H9 (cell line): ENCODE measurements around the gene IMMP2L. TPM values are rescaled to one million over a fixed set of nuclear protein-coding genes. Genes with fewer than 3 reads are reported as not detected.

Experiments used
- DNase-seq: peaks from one replicate; pipeline ENCODE4 v3.0.0-alpha.2; 2017
- H2AFZ ChIP-seq: one replicate; pipeline ENCODE4 v1.6.1; 2013; ENCODE audit warnings: mild to moderate bottlenecking, low read length, control low read depth, moderate library complexity
- H2AK5ac ChIP-seq: 2 replicates; pipeline ENCODE4 v1.6.1; 2013; ENCODE audit warnings: low read length, control low read depth, mixed read lengths; ENCODE audit not compliant: insufficient read length
- H2BK120ac ChIP-seq: one replicate; pipeline ENCODE4 v1.6.1; 2013; ENCODE audit warnings: low read depth, mild to moderate bottlenecking, low read length, control low read depth, inconsistent platforms; ENCODE audit not compliant: poor library complexity, severe bottlenecking
- H2BK12ac ChIP-seq: 2 replicates; pipeline ENCODE4 v1.6.1; 2013; ENCODE audit warnings: low read length, control low read depth, mixed read lengths, low read depth; ENCODE audit not compliant: insufficient read length
- H2BK15ac ChIP-seq: 2 replicates; pipeline ENCODE4 v1.6.1; 2013; ENCODE audit warnings: low read depth, low read length, control low read depth
- H2BK20ac ChIP-seq: one replicate; pipeline ENCODE4 v1.6.1; 2013; ENCODE audit warnings: low read depth, mild to moderate bottlenecking, low read length, control low read depth, inconsistent platforms; ENCODE audit not compliant: poor library complexity, severe bottlenecking
- H2BK5ac ChIP-seq: 2 replicates; pipeline ENCODE4 v1.6.1; 2013; ENCODE audit warnings: low read length, control low read depth, mixed read lengths; ENCODE audit not compliant: insufficient read length
- H3K14ac ChIP-seq: 2 replicates; pipeline ENCODE4 v1.6.1; 2013; ENCODE audit warnings: low read length, control low read depth; ENCODE audit not compliant: insufficient read depth
- H3K18ac ChIP-seq: 2 replicates; pipeline ENCODE4 v1.6.1; 2013; ENCODE audit warnings: low read depth, mild to moderate bottlenecking, mixed read lengths, low read length, control low read depth; ENCODE audit not compliant: insufficient read length
- H3K23ac ChIP-seq: 2 replicates; pipeline ENCODE4 v1.6.1; 2013; ENCODE audit warnings: low read length, control low read depth, mixed read lengths, low read depth; ENCODE audit not compliant: insufficient read length
- H3K23me2 ChIP-seq: 2 replicates; pipeline ENCODE4 v1.6.1; 2013; ENCODE audit warnings: low read depth, mild to moderate bottlenecking, mixed read lengths, low read length, control low read depth; ENCODE audit not compliant: insufficient read length, poor library complexity, severe bottlenecking
- H3K27ac ChIP-seq: 2 replicates; pipeline ENCODE4 v1.5.1; 2013; ENCODE audit warnings: low read length, control low read depth, mixed read lengths, low read depth; ENCODE audit not compliant: insufficient read length
- H3K27me3 ChIP-seq: 2 replicates; pipeline ENCODE4 v1.6.1; 2013; ENCODE audit warnings: low read length, control low read depth, inconsistent platforms; ENCODE audit not compliant: insufficient read depth
- H3K4ac ChIP-seq: 2 replicates; pipeline ENCODE4 v1.6.1; 2013; ENCODE audit warnings: low read depth, mild to moderate bottlenecking, control low read depth, inconsistent platforms, low read length, moderate library complexity
- H3K4me1 ChIP-seq: 2 replicates; pipeline ENCODE4 v1.6.1; 2013; ENCODE audit warnings: low read length, control low read depth, inconsistent platforms; ENCODE audit not compliant: insufficient read depth
- H3K4me2 ChIP-seq: 2 replicates; pipeline ENCODE4 v1.6.1; 2013; ENCODE audit warnings: low read length, control low read depth, mixed read lengths; ENCODE audit not compliant: insufficient read length, insufficient read depth
- H3K56ac ChIP-seq: 2 replicates; pipeline ENCODE4 v1.6.1; 2013; ENCODE audit warnings: low read depth, mild to moderate bottlenecking, mixed read lengths, low read length, control low read depth; ENCODE audit not compliant: insufficient read length
- H3K79me1 ChIP-seq: 2 replicates; pipeline ENCODE4 v1.6.1; 2013; ENCODE audit warnings: low read depth, mild to moderate bottlenecking, moderate library complexity, low read length, control low read depth, inconsistent platforms; ENCODE audit not compliant: insufficient read depth, poor library complexity, severe bottlenecking
- H3K79me2 ChIP-seq: 2 replicates; pipeline ENCODE4 v1.6.1; 2013; ENCODE audit warnings: low read length, control low read depth, inconsistent platforms; ENCODE audit not compliant: insufficient read depth
- H3K9ac ChIP-seq: 2 replicates; pipeline ENCODE4 v1.6.1; 2013; ENCODE audit warnings: low read length, control low read depth, mixed read lengths; ENCODE audit not compliant: insufficient read length; ENCODE audit errors: extremely low read depth
- H3K9me3 ChIP-seq: one replicate; pipeline ENCODE4 v1.6.1; 2013; ENCODE audit warnings: low read depth, low read length, inconsistent platforms; ENCODE audit not compliant: control insufficient read depth
- H3T11ph ChIP-seq: one replicate; pipeline ENCODE4 v1.6.1; 2013; ENCODE audit warnings: mild to moderate bottlenecking, low read length, control low read depth, inconsistent platforms
- H4K20me1 ChIP-seq: one replicate; pipeline ENCODE4 v1.6.1; 2013; ENCODE audit not compliant: control insufficient read depth, insufficient read length, insufficient read depth
- H4K5ac ChIP-seq: 2 replicates; pipeline ENCODE4 v1.6.1; 2013; ENCODE audit warnings: low read depth, mild to moderate bottlenecking, mixed read lengths, low read length, control low read depth; ENCODE audit not compliant: insufficient read length
- H4K8ac ChIP-seq: replicated peaks from 2 replicates; pipeline ENCODE4 v1.6.1; 2013; ENCODE audit warnings: low read length, control low read depth, mixed read lengths, low read depth; ENCODE audit not compliant: insufficient read length
- H4K91ac ChIP-seq: 2 replicates; pipeline ENCODE4 v1.6.1; 2013; ENCODE audit warnings: low read depth, mild to moderate bottlenecking, moderate library complexity, mixed read lengths, low read length, control low read depth; ENCODE audit not compliant: insufficient read length
- H3K27ac Mint-ChIP-seq, 3 experiments: 2 replicates in 2 of 3; 3 replicates in 1 of 3; pipeline ENCODE4 v1.8.0; 2020 to 2021; ENCODE audit warnings: mixed read lengths in 3 of 3, mild to moderate bottlenecking in 1 of 3, moderate library complexity in 1 of 3
- H3K27me3 Mint-ChIP-seq: 2 replicates; pipeline ENCODE4 v1.8.0; 2021; ENCODE audit warnings: low read depth, mild to moderate bottlenecking, moderate library complexity, mixed read lengths
- H3K36me3 Mint-ChIP-seq, 3 experiments: 2 replicates in 2 of 3; 3 replicates in 1 of 3; pipeline ENCODE4 v1.8.0; 2020 to 2021; ENCODE audit warnings: low read depth in 3 of 3, mixed read lengths in 3 of 3; ENCODE audit not compliant: insufficient read depth in 1 of 3
- H3K4me1 Mint-ChIP-seq, 2 experiments: 2 replicates each; pipeline ENCODE4 v1.8.0; 2020; ENCODE audit warnings: mixed read lengths in 2 of 2
- H3K4me3 Mint-ChIP-seq, 2 experiments: 2 replicates in 1 of 2; 3 replicates in 1 of 2; pipeline ENCODE4 v1.8.0; 2020 to 2021; ENCODE audit warnings: mild to moderate bottlenecking in 2 of 2, mixed read lengths in 2 of 2, moderate library complexity in 1 of 2
- H3K9me3 Mint-ChIP-seq, 2 experiments: 2 replicates in 1 of 2; 3 replicates in 1 of 2; pipeline ENCODE4 v1.8.0; 2020; ENCODE audit warnings: mild to moderate bottlenecking in 2 of 2, mixed read lengths in 2 of 2, moderate library complexity in 1 of 2
- WGBS: extraction: QIAGEN DNeasy Blood & Tissue Kit; methylation state at CpG from one replicate; pipeline ENCODE4 v1.1.7; 2013; ENCODE audit warnings: missing lambda C conversion rate, low lambda C conversion rate, mixed read lengths; ENCODE audit not compliant: insufficient read length; ENCODE audit errors: extremely low coverage; 5-methylcytosine and 5-hydroxymethylcytosine counted together
- total RNA-seq: library from RNA; stranded (reverse); gene quantifications from 2 replicates; pipeline ENCODE4 v1.2.1, GENCODE V29; 2021
- TF ChIP-seq, protein P1 (sequence below): fragments of 200-600 bp; sonication (generic); conservative IDR thresholded peaks from 3 replicates; pipeline ENCODE4 v1.8.0; 2021; ENCODE audit warnings: antibody characterized with exemption, mild to moderate bottlenecking

The IMMP2L gene
- total RNA-seq, 1 experiment from 2014 or later: 14.7 TPM

- H3K9me3 ChIP-seq: no peaks in the 10 kb centered on the region
- H3K4me1 ChIP-seq: no peaks in the 10 kb centered on the region
- H4K8ac ChIP-seq: no peak overlapping the region
- DNase-seq: no peak
- no peak overlapping the region for H3K14ac ChIP-seq
- H3K79me1 ChIP-seq: no peaks in the 10 kb centered on the region
- H4K20me1 ChIP-seq: no peaks in the 10 kb centered on the region
- no peak overlapping the region for H2BK15ac ChIP-seq
- H2BK12ac ChIP-seq: no peak overlapping the region
- TF ChIP-seq, protein P1, sequence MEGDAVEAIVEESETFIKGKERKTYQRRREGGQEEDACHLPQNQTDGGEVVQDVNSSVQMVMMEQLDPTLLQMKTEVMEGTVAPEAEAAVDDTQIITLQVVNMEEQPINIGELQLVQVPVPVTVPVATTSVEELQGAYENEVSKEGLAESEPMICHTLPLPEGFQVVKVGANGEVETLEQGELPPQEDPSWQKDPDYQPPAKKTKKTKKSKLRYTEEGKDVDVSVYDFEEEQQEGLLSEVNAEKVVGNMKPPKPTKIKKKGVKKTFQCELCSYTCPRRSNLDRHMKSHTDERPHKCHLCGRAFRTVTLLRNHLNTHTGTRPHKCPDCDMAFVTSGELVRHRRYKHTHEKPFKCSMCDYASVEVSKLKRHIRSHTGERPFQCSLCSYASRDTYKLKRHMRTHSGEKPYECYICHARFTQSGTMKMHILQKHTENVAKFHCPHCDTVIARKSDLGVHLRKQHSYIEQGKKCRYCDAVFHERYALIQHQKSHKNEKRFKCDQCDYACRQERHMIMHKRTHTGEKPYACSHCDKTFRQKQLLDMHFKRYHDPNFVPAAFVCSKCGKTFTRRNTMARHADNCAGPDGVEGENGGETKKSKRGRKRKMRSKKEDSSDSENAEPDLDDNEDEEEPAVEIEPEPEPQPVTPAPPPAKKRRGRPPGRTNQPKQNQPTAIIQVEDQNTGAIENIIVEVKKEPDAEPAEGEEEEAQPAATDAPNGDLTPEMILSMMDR: no peak
- no peaks in the 10 kb centered on the region for H3K23me2 ChIP-seq
- H3K4ac ChIP-seq: no peak overlapping the region
- H3K79me2 ChIP-seq: no peaks in the 10 kb centered on the region
- H3K27me3 Mint-ChIP-seq: no peaks in the 10 kb centered on the region
- no peak overlapping the region for H2AFZ ChIP-seq
- no peak overlapping the region for H3K18ac ChIP-seq
- H3K27ac Mint-ChIP-seq: no peak overlapping the region
- no peak overlapping the region for H4K91ac ChIP-seq
- peaks cover 0 to 1% of the 10 kb centered on the region in 2 experiments; a peak in 2 of 4 replicates for H3K4me1 Mint-ChIP-seq
- no peak overlapping the region for H3K9ac ChIP-seq
- H3T11ph ChIP-seq: no peak overlapping the region
- no peak overlapping the region for H3K56ac ChIP-seq
- no peak overlapping the region for H3K23ac ChIP-seq
- H3K4me2 ChIP-seq: no peak overlapping the region
- no peak overlapping the region for H2BK120ac ChIP-seq
- H4K5ac ChIP-seq: no peak overlapping the region
- H3K9me3 Mint-ChIP-seq: no peaks in the 10 kb centered on the region
- WGBS: no CpG with 5 or more reads among the region's 4 CpGs
- H2AK5ac ChIP-seq: no peak overlapping the region
- no peaks in the 10 kb centered on the region for H3K36me3 Mint-ChIP-seq
- no peak overlapping the region for H2BK20ac ChIP-seq
- H3K4me3 Mint-ChIP-seq: no peak overlapping the region
- H2BK5ac ChIP-seq: no peak overlapping the region
- H3K27ac ChIP-seq: no peak overlapping the region
- H3K27me3 ChIP-seq: no peaks in the 10 kb centered on the region
Measured at GRCh38 chr7:110754649-110755048, 807.6 kb downstream of the IMMP2L start.
